LNCAP (cell line): ENCODE results near the gene SPAG9.

Source experiments
- TF ChIP-seq, protein P1 (sequence below): fragments of 450-650 bp; IDR thresholded peaks from 2 replicates; pipeline ENCODE4 v1.5.1; 2017; ENCODE audit warnings: mild to moderate bottlenecking

SPAG9 gene

DNA sequence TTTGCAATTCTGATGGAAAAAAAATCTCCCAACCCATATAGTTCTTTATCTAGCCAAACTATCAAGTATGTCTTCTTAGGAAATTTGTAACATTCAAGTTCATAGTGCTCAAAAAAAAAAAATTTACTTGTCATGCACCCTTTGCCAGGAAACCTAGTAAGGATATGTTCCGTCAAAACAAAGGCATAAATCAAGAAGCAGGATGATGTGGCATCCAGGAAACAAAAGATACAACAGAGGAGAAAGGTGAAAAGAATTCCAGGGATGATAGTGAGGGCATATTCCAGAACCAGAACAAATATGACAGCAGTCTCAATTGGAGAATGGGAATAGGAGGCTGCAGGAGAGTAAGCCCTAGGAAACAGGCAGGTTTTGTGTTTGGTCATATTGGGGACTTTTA lies 104.6 kb downstream of the SPAG9 start:
- TF ChIP-seq, protein P1, sequence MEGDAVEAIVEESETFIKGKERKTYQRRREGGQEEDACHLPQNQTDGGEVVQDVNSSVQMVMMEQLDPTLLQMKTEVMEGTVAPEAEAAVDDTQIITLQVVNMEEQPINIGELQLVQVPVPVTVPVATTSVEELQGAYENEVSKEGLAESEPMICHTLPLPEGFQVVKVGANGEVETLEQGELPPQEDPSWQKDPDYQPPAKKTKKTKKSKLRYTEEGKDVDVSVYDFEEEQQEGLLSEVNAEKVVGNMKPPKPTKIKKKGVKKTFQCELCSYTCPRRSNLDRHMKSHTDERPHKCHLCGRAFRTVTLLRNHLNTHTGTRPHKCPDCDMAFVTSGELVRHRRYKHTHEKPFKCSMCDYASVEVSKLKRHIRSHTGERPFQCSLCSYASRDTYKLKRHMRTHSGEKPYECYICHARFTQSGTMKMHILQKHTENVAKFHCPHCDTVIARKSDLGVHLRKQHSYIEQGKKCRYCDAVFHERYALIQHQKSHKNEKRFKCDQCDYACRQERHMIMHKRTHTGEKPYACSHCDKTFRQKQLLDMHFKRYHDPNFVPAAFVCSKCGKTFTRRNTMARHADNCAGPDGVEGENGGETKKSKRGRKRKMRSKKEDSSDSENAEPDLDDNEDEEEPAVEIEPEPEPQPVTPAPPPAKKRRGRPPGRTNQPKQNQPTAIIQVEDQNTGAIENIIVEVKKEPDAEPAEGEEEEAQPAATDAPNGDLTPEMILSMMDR = no peak

DNA sequence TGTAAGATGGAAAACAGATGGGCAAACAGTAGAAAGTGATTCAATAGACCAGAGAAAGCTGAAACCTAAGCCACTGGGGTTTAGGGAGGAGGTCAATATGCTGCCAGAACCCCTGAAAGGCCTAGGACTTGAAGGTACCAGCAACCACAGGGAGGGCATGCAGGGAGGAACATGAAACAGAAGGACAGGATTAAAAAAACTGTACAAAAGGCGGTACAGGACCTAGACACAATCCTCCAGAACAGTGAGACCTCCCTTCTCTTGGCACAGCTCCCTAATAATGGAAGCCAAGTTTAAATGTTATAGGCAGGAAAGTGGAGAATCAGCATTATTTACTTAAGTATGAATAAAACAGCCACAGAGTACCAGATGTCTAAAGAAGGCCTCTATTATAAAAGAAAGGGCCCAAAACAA lies 105.5 kb downstream of the SPAG9 start:
- TF ChIP-seq, protein P1 = no peak

DNA sequence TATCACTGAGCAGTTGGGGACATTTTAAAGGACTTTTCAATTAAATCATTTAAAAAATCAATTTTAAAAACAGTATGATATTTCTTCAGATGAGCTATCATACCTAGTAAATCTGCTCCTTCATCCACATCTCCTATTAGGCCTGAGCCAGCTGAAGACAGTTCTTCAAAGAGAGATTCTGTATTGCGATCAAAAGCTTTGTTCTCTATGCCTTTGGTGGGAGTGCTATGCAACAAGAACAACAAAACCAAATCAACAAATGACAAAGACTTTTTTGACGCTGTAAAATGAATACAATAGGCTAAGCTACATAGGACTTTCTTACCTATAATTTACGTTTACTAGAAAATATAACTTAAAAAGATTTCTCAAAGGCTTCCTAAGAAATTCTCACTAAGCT lies 106.5 kb downstream of the SPAG9 start:
- TF ChIP-seq, protein P1 = no peak

DNA sequence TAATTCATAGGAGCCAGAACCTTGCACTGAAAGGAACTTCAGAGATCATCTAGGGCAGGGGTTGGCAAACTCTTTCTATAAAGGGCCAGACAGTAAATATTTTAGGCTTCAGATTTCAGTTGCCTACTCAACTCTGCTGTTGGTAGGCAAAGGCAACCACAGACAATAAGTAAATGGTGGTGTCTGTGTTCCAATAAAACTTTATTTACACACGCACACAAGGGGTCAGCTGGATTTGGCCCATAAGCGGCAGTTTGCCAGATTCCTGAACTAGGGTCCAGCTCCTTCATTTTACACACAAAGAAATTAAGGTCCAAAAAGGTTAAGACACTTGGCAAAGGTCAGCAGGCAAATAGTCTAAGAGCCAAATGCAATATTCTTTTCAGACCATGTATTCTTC lies 107.3 kb downstream of the SPAG9 start:
- TF ChIP-seq, protein P1 = no peak

DNA sequence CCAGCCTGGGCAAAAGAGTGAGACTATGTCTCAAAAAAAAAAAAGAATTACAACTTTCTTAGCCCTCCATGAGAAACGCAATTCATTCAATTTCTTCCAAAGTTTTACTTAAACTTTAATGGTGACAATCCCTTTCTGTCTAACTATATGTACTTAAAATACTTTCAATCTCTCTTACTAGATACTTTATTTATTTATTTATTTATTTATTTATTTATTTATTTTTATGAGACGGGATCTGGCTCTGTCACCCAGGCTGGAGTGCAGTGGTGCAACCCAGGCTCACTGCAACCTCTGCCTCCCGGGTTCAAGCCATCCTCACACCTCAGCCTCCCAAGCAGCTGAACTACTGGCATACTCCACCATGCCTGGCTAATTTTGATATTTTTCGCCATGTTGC lies 108.1 kb downstream of the SPAG9 start:
- TF ChIP-seq, protein P1 = no peak

DNA sequence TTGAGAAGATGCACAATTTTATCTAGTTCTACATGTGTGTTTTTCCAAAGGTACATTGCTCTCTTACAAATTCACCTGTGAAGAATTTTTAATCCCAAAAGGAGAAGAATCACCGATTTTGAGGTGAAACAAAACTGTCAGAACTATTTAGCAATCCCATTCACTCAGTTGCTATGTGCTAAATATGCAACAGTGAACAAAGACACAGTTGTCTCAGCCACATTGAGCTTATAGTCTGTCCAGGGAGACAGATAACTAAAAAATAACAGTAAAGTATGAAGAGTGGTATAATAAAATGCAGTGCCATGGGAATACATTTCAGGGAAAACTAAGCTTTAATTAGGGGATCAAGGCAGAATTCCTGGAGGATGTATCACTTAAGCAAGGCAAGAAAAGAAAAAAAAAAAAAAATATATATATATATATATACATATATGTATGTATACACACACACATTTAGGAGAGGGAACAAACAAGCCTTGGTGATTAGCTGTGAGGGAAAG lies 110.4 kb downstream of the SPAG9 start:
- TF ChIP-seq, protein P1 = no peak

DNA sequence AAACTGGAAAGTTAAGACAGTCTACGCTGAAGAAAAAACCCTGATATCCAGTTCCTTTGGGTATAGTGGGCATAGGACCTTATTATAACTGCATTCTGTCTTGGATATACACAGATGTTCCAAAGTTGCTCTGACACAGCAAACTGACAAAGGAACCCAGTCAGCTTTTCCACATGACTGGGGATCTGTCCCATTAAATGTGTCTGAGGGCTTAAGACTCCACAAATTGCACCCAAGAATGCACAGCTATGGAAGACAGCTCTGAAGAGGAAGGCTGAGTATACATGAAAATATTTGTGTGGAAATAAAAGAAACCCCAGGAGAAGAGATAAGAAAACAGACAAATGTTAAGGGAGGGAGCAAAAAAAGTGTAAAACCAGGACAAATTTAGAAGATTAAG lies 114.1 kb downstream of the SPAG9 start:
- TF ChIP-seq, protein P1 = no peak

DNA sequence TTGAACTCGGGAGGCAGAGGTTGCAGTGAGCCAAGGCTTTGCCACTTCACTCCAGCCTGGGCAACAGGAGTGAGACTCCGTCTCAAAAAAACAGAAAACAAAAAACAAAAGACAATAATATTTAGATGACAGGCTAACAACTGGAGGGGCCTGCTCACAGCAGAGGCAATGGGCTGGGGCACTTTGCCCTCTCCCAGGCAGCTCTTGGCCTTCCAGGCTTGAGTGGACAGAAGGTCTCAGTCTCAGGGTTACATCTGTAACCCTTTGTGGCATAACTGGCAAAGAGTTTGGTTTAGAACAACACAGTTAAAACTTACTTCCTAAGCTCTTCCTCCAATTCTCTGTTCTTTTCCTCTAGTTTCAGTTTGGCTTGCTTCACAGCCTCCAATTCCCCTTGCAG lies 114.9 kb downstream of the SPAG9 start:
- TF ChIP-seq, protein P1 = no peak
